Activated naive CD8-positive, alpha-beta T cell (primary cell): ENCODE measurements around the gene NKAIN4.
"Not testable (repeated sequence)": the region's sequence is repeated elsewhere in the genome, so short reads cannot be mapped to it uniquely, and the experiment has no call there.

Experiments
- H3K27ac Mint-ChIP-seq: one replicate; pipeline ENCODE4 v1.8.0; 2021; ENCODE audit warnings: mixed read lengths
- H3K27me3 Mint-ChIP-seq: one replicate; pipeline ENCODE4 v1.8.0; 2021; ENCODE audit warnings: mixed read lengths
- H3K36me3 Mint-ChIP-seq: one replicate; pipeline ENCODE4 v1.8.0; 2021; ENCODE audit warnings: mixed read lengths
- H3K4me1 Mint-ChIP-seq: one replicate; pipeline ENCODE4 v1.8.0; 2021; ENCODE audit warnings: low read depth, mixed read lengths
- H3K4me3 Mint-ChIP-seq: one replicate; pipeline ENCODE4 v1.8.0; 2021; ENCODE audit warnings: mild to moderate bottlenecking, mixed read lengths
- H3K9me3 Mint-ChIP-seq: one replicate; pipeline ENCODE4 v1.8.0; 2021; ENCODE audit warnings: low read depth, mixed read lengths

The NKAIN4 gene

DNA sequence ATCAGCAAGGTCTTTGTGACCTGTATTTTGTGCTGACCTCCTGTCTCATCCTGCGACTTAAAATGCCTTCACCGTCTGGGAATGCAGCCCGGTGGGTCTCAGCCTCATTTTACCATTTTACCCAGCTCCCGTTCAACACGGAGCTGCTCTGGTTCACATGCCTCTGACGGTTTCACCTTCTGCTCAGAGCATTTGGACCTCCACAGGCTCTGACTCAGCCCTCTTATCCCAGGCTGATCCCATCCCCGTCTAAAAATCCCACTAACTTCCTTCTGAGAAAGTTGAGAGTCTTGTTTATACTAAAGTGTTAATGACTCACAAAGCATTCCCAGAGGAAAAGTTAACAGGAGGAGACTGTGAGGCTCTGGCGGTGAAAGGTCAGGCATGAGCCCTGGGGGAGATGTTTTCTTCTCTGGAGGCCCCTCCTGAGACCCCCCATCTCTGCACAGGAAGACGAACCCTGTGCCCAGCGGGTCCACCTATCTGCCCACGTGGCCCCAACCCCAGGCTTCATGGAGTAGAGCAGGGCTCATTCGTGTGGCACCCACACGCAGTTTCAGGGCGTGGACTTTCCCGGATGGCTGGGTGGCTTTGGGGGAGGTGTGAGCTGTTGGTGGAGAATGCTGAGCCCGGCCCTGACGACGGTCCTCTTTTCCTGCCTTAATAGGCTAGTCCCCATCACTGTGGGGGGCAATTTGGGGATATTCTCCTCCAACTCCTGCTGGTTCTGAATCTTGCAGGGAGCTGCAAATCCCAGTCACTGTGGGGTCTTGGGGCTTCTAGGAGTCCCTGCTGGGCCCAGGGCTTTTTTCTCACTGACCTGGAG lies 21.8 kb downstream of the NKAIN4 start:
- Mint-ChIP-seq H3K4me3 (no peak overlapping the region), H3K27me3 (peaks cover 13% of the 10 kb centered on the region)

GRCh38 chr20:63230800-63231268 lies 23.4 kb downstream of the NKAIN4 start:
- Mint-ChIP-seq H3K36me3 (no peaks in the 10 kb centered on the region), H3K27me3 (peaks cover 13% of the 10 kb centered on the region), H3K4me1 (peaks cover 2% of the 10 kb centered on the region), H3K4me3 (no peak overlapping the region), H3K27ac (no peak overlapping the region), H3K9me3 (no peaks in the 10 kb centered on the region)

More for the DNA sequence above, 21.8 kb downstream of the NKAIN4 start:
- peaks cover 2% of the 10 kb centered on the region for H3K4me1 Mint-ChIP-seq
- H3K9me3 Mint-ChIP-seq: no peaks in the 10 kb centered on the region
- H3K27ac Mint-ChIP-seq: no peak overlapping the region
- H3K36me3 Mint-ChIP-seq: no peaks in the 10 kb centered on the region

GRCh38 chr20:63228806-63229205 lies 25.5 kb downstream of the NKAIN4 start:
- no peak overlapping the region for H3K27ac Mint-ChIP-seq
- no peaks in the 10 kb centered on the region for H3K36me3 Mint-ChIP-seq
- H3K4me3 Mint-ChIP-seq: no peak overlapping the region
- no peaks in the 10 kb centered on the region for H3K4me1 Mint-ChIP-seq
- H3K9me3 Mint-ChIP-seq: no peaks in the 10 kb centered on the region
- peaks cover 13% of the 10 kb centered on the region for H3K27me3 Mint-ChIP-seq

DNA sequence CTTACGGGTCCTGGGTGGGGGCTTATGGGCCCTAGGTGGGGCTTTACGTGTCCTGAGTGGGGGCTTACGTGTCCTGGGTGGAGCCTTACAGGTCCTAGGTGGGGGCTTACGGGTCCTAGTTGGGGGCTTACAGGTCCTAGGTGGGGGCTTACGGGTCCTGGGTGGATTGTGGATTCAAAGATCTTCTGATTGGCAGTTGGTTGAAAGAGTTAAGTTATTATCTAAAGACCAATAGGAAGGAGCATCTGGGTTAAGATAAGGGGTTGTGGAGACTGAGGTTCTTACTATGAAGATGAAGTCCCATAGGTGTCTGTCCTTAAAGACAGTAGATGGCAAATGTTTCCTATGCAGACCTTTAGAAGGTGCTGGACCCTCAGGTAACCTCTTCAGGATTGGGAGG lies 27.0 kb downstream of the NKAIN4 start:
- Mint-ChIP-seq H3K36me3 (no peaks in the 10 kb centered on the region), H3K9me3 (no peaks in the 10 kb centered on the region), H3K27ac (no peak overlapping the region), H3K4me3 (no peak overlapping the region), H3K4me1 (no peaks in the 10 kb centered on the region), H3K27me3 (peaks cover 12% of the 10 kb centered on the region)

DNA sequence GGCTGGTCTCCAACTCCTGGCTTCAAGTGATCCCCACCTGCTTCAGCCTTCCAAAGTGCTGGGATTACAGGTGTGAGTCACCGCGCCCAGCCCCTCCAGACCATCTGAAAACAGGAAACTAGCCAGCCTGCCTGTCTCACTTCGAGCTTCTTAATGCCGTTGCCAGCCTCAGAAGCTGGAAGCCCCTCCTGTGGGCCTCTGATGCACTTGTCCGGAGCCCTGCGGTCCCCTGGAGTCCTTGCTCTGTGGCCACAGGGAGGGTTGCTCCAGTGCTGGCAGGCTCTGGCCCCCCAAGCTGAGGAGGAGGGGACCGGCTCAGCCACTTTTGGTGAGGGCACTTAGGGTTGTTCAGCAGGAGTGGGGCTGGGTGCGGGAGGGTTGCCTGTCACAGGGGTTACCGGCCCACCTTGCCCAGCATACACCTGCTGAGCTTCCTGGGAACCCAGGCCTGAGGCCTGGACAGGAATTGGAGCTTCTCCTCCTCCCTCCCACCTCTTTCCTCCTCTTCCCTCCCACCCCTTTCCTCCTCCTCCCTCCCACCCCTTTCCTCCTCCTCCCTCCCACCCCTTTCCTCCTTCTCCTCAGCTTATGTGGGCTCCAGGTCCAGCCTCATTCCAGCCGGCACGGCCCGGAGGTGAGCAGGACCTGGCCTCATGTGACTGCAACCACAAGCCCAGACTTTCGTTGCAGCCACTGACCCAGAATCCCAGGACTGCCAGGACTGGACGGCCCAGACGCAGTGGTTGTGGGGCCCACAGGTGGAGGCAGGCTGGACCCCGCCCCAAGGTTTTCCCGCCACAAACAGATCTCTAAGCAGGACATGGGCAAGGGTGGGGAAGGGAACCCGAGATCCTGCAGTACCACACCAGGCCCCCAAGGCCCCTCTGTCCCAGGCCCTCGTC lies 28.0 kb downstream of the NKAIN4 start:
- Mint-ChIP-seq H3K36me3 (no peaks in the 10 kb centered on the region), H3K4me3 (no peak overlapping the region), H3K4me1 (no peaks in the 10 kb centered on the region), H3K27me3 (peaks cover 3% of the 10 kb centered on the region), H3K27ac (no peak overlapping the region), H3K9me3 (no peaks in the 10 kb centered on the region)

DNA sequence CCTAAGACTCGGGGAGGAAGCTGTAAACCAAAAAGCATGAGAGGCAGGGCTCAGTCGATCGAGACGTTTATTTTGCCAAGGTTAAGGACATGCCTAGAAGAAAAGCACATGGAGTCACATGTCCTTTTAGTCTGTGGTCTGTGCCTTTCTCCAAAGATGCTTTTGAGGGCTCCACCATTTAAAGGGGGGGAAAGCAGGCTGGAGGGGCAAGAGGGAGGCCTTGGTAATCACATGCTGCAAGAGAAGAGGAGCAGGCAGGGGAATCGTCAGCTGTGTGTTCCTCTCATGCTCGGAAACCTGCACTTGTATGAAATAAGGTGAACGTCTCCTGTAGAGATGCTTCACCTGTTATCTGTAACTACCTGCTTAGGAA lies 29.2 kb downstream of the NKAIN4 start:
- Mint-ChIP-seq H3K36me3 (no peaks in the 10 kb centered on the region), H3K4me3 (no peak overlapping the region), H3K27me3 (peaks cover 4% of the 10 kb centered on the region), H3K4me1 (no peaks in the 10 kb centered on the region), H3K9me3 (no peaks in the 10 kb centered on the region), H3K27ac (no peak overlapping the region)

- Mint-ChIP-seq H3K4me3 (no peak overlapping the region), H3K9me3 (no peaks in the 10 kb centered on the region), H3K36me3 (no peaks in the 10 kb centered on the region), H3K4me1 (no peaks in the 10 kb centered on the region), H3K27ac (no peak overlapping the region), H3K27me3 (peaks cover 4% of the 10 kb centered on the region)
Measured at GRCh38 chr20:63224412-63225081, 29.7 kb downstream of the NKAIN4 start.

- H3K36me3 Mint-ChIP-seq: no peaks in the 10 kb centered on the region
- H3K4me1 Mint-ChIP-seq: no peaks in the 10 kb centered on the region
- H3K4me3 Mint-ChIP-seq: no peak overlapping the region
- H3K9me3 Mint-ChIP-seq: no peaks in the 10 kb centered on the region
- no peak overlapping the region for H3K27ac Mint-ChIP-seq
- H3K27me3 Mint-ChIP-seq: peaks cover 2% of the 10 kb centered on the region
Measured at GRCh38 chr20:63223826-63224207, 30.4 kb downstream of the NKAIN4 start.

DNA sequence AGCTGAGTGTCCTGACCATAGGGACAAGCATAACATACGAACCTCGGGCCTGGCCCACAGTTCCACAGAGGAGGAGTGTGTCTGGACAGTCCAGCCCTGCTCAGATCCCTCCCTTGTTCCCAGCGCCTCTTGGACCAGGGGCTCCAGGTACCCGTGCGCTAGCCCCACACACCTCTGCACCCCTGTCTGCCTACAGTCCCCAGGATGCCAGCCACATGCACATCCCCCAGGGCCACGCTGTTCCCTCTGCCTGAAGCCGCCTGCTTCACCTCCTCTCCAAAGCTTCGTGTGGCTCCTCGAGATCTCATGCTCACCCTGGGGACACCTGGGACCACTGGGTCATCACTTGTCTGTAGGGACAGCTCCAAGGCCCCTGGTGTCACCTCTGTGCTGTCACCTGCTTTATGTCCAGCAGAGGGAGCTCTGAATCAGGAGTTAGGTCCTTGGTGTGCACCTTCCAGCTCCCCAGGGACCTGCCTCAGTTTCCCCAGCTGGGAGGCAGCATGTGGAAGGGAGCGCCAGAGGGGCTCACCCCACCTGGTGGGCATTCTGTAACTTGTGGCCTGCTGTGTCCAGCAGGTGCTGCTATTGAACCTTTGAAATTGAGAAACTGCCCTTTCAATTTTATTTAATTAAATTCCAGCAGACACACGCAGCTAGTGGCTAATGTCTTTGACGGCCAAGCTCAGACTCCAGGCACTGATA lies 31.0 kb downstream of the NKAIN4 start:
- H3K9me3 Mint-ChIP-seq: no peaks in the 10 kb centered on the region
- H3K4me3 Mint-ChIP-seq: no peak overlapping the region
- no peaks in the 10 kb centered on the region for H3K36me3 Mint-ChIP-seq
- peaks cover 2% of the 10 kb centered on the region for H3K27me3 Mint-ChIP-seq
- H3K27ac Mint-ChIP-seq: no peak overlapping the region
- H3K4me1 Mint-ChIP-seq: no peaks in the 10 kb centered on the region

- Mint-ChIP-seq H3K27ac (no peak overlapping the region), H3K27me3 (peaks cover 2% of the 10 kb centered on the region), H3K4me3 (no peak overlapping the region), H3K4me1 (no peaks in the 10 kb centered on the region), H3K9me3 (no peaks in the 10 kb centered on the region), H3K36me3 (no peaks in the 10 kb centered on the region)
Measured at GRCh38 chr20:63222541-63222940, 31.7 kb downstream of the NKAIN4 start.

- not testable (repeated sequence) for H3K4me3 Mint-ChIP-seq, H3K4me1 Mint-ChIP-seq, H3K36me3 Mint-ChIP-seq, H3K27me3 Mint-ChIP-seq, H3K27ac Mint-ChIP-seq, H3K9me3 Mint-ChIP-seq
Measured at GRCh38 chr20:63221400-63222053, 32.7 kb downstream of the NKAIN4 start.

DNA sequence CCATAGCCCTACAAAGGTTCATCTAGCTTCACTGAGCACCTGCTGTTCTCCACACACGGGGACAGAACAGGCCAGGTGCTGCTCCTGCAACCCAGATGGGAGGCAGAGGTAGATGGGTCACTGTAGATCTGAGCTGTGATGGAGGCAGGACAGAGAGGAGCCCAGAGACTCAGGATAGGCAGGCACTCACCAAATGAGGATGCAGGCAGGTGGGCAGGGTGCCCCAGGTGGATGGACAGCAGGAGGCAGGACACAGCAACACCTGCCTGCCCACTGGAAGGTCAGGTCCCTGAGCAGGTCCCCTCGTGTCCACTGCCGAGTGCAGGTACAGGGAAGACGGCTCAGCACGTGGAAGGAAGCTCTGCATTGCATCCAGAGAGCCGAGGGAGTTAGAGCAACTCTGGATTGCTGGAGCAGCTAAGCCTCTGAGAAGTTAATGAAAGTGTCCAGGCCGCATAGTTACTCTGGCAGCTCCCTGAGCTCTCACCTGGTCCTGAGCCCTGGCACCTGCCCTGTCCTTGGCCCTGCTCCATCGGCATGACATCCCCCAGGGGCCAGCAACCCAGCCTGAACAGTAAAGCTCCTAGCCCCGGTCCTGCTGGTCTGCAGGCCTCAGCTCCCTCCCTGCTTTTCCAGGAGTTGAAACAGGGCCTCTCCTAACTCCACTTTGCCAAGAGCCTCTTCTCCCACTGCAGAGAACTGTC lies 33.4 kb downstream of the NKAIN4 start:
- Mint-ChIP-seq H3K27ac (no peak overlapping the region), H3K4me3 (no peak overlapping the region), H3K27me3 (peaks cover 2% of the 10 kb centered on the region), H3K4me1 (peaks cover 3% of the 10 kb centered on the region), H3K9me3 (no peaks in the 10 kb centered on the region), H3K36me3 (no peaks in the 10 kb centered on the region)

DNA sequence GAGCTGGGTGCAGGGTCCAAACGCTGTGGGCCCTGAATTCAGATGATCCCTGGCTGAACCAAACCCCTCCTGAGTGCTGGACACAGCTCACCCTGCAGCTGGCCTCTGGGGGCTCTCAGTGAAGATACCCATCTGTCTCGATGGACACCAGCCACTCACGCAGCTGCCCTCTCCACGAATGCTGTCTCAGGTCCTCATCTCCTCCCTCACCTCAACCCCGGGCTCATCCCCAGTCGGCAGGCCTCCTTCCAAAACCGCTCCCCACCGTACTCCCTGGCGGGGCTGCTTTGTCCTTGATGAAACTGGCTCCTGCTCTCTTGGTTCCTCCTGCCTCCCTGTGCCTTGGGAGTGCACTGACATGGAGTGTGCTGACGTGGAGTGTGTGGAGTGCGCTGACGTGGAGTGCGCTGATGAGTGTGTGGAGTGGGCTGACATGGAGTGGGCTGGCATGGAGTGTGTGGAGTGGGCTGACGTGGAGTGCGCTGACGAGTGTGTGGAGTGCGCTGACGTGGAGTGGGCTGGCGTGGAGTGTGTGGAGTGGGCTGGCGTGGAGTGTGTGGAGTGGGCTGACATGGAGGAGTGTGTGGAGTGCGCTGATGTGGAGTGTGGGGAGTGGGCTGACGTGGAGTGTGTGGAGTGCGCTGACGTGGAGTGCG lies 34.3 kb downstream of the NKAIN4 start:
- H3K36me3 Mint-ChIP-seq: no peaks in the 10 kb centered on the region
- peaks cover 2% of the 10 kb centered on the region for H3K27me3 Mint-ChIP-seq
- H3K9me3 Mint-ChIP-seq: no peaks in the 10 kb centered on the region
- peaks cover 6% of the 10 kb centered on the region for H3K4me1 Mint-ChIP-seq
- H3K27ac Mint-ChIP-seq: no peak overlapping the region
- H3K4me3 Mint-ChIP-seq: no peak overlapping the region
